ENCODE data around the gene ERN1. TPM values are rescaled to one million over a fixed set of nuclear protein-coding genes. Genes with fewer than 3 reads are reported as not detected.

Gene ERN1
- total RNA-seq, 1 experiment from 2014 or later = 13.5 TPM

DNA sequence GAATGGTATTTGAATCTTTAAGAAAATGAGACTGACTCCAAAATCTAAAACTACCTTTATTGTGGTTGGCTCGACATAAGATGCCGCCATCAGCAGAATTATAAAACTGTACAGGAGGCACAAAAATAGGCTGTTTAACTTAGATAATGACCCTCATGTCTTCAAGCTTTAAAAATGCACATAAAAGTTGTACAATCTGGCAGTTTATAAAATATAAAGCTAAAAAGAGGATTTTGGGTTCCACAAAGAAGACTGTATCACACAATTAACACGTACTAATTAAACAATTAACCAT, 90.9 kb downstream of the ERN1 start:
- ATAC-seq = no peak
- Histone ChIP-seq H3K9me2 (replicated peaks; ENCODE audit: low read length) (no peaks in the 10 kb centered on the region), H3K36me3 (ENCODE audit: low read depth, low read length) (no peaks in the 10 kb centered on the region), H3K4me2 (ENCODE audit: low read length) (no peak overlapping the region), H3K4me1 (ENCODE audit: insufficient read depth, low read length) (no peaks in the 10 kb centered on the region), H3F3A (ENCODE audit: low read length, unreplicated experiment) (no peaks in the 10 kb centered on the region), H3K9me3 (ENCODE audit: low read length) (no peaks in the 10 kb centered on the region), H2AFZ (ENCODE audit: low read length) (no peak overlapping the region), H4K20me1 (ENCODE audit: low read length) (no peaks in the 10 kb centered on the region), H3K27me3 (ENCODE audit: low read length) (no peaks in the 10 kb centered on the region), H3K4me3 (ENCODE audit: low read length) (no peak overlapping the region), H3K9ac (ENCODE audit: low read length) (no peak overlapping the region), H3K27ac (ENCODE audit: low read length) (no peak overlapping the region), H3K79me2 (ENCODE audit: low read length) (no peaks in the 10 kb centered on the region)
- no peak for TF ChIP-seq EZH2 (IDR thresholded peaks at IDR 0.05; ENCODE audit: low read length, unreplicated experiment)
- TF ChIP-seq EZH2phosphoT487 (IDR thresholded peaks at IDR 0.05; ENCODE audit: borderline replicate concordance, low read length) = no peak
- TF ChIP-seq, protein P1, sequence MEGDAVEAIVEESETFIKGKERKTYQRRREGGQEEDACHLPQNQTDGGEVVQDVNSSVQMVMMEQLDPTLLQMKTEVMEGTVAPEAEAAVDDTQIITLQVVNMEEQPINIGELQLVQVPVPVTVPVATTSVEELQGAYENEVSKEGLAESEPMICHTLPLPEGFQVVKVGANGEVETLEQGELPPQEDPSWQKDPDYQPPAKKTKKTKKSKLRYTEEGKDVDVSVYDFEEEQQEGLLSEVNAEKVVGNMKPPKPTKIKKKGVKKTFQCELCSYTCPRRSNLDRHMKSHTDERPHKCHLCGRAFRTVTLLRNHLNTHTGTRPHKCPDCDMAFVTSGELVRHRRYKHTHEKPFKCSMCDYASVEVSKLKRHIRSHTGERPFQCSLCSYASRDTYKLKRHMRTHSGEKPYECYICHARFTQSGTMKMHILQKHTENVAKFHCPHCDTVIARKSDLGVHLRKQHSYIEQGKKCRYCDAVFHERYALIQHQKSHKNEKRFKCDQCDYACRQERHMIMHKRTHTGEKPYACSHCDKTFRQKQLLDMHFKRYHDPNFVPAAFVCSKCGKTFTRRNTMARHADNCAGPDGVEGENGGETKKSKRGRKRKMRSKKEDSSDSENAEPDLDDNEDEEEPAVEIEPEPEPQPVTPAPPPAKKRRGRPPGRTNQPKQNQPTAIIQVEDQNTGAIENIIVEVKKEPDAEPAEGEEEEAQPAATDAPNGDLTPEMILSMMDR (conservative IDR thresholded peaks at IDR 0.05; ENCODE audit: low read depth, low read length) = no peak
- POLR2A ChIA-PET (ENCODE audit: unreplicated experiment) = interaction anchor here (0.6 kb wide), 1 partner anchor 32 kb away, joined by 4 read pairs; no protein-coding TSS in a partner anchor
- DNase-seq = no peak
- intact Hi-C loops (cut with micrococcal nuclease) = no loop called here
- CTCF ChIA-PET = interaction anchor here (0.7 kb wide), 1 partner anchor 14 kb away, joined by 3 read pairs; no protein-coding TSS in a partner anchor
- BruUV-seq (replicated peaks) = no TSS peak

DNA sequence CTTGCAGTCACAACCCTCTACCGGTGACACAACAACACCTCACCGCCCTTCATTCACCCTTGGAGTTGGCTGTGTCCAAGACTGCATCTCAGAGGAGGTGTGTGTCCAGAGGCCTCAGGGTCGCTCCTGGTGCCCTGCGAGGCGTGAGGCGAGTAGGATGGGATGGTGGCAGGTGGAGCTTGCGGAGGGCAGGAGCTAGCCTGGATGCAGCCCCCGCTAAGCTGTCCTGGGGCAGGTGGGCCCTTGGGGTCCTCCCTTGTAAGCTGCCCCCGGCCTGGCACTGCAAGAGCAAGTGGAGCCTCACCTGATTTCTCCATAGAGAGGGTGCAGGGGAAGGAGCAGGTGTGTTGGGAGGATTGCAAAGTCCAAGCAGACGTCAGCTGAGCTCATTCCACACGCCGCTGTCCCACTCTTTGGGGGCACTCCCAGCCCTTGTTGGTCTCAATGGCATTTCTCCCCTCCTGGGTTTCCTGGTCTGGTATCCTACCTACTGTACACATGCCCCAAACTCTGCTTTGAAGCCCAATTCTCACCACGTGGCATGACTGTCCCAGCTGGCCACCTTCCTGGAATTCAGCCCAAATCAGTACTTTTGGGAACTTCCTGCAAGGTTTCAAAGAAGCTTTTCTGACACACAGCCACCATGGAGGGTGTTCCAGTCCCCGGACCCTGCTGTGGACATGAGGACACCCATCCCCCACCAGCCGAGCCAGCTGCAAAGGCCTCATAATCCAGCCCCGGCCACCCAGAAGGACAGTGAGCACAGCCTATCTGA, 91.4 kb downstream of the ERN1 start:
- Histone ChIP-seq H2AFZ (ENCODE audit: low read length) (no peak overlapping the region), H3K36me3 (ENCODE audit: low read depth, low read length) (no peaks in the 10 kb centered on the region), H3K9ac (ENCODE audit: low read length) (no peak overlapping the region), H3K27ac (ENCODE audit: low read length) (no peak overlapping the region), H3K27me3 (ENCODE audit: low read length) (no peaks in the 10 kb centered on the region), H3K4me1 (ENCODE audit: insufficient read depth, low read length) (no peaks in the 10 kb centered on the region), H3K4me2 (ENCODE audit: low read length) (no peak overlapping the region), H3K79me2 (ENCODE audit: low read length) (no peaks in the 10 kb centered on the region), H4K20me1 (ENCODE audit: low read length) (no peaks in the 10 kb centered on the region), H3F3A (ENCODE audit: low read length, unreplicated experiment) (no peaks in the 10 kb centered on the region), H3K9me3 (ENCODE audit: low read length) (no peaks in the 10 kb centered on the region), H3K4me3 (ENCODE audit: low read length) (no peak overlapping the region), H3K9me2 (replicated peaks; ENCODE audit: low read length) (no peaks in the 10 kb centered on the region)
- DNase-seq (no peak), ATAC-seq (no peak)
- no peak for TF ChIP-seq EZH2 (IDR thresholded peaks at IDR 0.05; ENCODE audit: low read length, unreplicated experiment)
- TF ChIP-seq EZH2phosphoT487 (IDR thresholded peaks at IDR 0.05; ENCODE audit: borderline replicate concordance, low read length) = no peak
- TF ChIP-seq, protein P1 (conservative IDR thresholded peaks at IDR 0.05; ENCODE audit: low read depth, low read length) = no peak
- BruUV-seq (replicated peaks) = no TSS peak
- intact Hi-C loops (cut with micrococcal nuclease) = no loop called here
- CTCF ChIA-PET = interaction anchor here (0.7 kb wide), 1 partner anchor 13 kb away, joined by 3 read pairs; no protein-coding TSS in a partner anchor
- POLR2A ChIA-PET (ENCODE audit: unreplicated experiment) = no interaction called here

DNA sequence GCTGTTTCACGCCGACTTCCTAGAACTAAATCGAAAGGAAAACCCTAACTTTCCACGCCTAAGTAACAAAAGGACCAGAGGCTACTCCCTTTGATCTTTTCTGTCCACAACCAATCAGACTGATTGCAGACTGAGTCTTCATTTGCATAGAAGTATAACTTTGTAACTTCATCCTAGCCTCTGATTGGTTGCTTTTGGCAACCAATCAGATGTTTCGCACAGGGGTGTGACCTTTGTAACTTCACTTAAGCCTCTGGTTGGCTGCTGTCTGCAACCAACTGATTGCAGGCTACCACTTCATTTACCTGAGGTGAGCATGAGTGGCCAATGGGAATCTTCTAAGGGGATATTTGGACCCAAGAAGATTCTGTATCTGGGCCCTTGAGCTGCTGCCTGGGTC, 92.1 kb downstream of the ERN1 start:
- CTCF ChIA-PET = no interaction called here

More for the DNA sequence above, 92.1 kb downstream of the ERN1 start:
- H3K4me2 ChIP-seq (ENCODE audit: low read length) = no peak overlapping the region
- no peak for DNase-seq
- no peak for TF ChIP-seq EZH2 (IDR thresholded peaks at IDR 0.05; ENCODE audit: low read length, unreplicated experiment)
- TF ChIP-seq, protein P1 (conservative IDR thresholded peaks at IDR 0.05; ENCODE audit: low read depth, low read length) = no peak
- no peak for TF ChIP-seq EZH2phosphoT487 (IDR thresholded peaks at IDR 0.05; ENCODE audit: borderline replicate concordance, low read length)
- H3K9me3 ChIP-seq (ENCODE audit: low read length) = no peaks in the 10 kb centered on the region
- H3K27ac ChIP-seq (ENCODE audit: low read length) = no peak overlapping the region
- H3K27me3 ChIP-seq (ENCODE audit: low read length) = no peaks in the 10 kb centered on the region
- H3K9me2 ChIP-seq (replicated peaks; ENCODE audit: low read length) = no peaks in the 10 kb centered on the region
- intact Hi-C loops (cut with micrococcal nuclease) = no loop called here
- no peaks in the 10 kb centered on the region for H4K20me1 ChIP-seq (ENCODE audit: low read length)
- no peak overlapping the region for H2AFZ ChIP-seq (ENCODE audit: low read length)
- no peak for ATAC-seq
- no TSS peak for BruUV-seq (replicated peaks)
- H3F3A ChIP-seq (ENCODE audit: low read length, unreplicated experiment) = no peaks in the 10 kb centered on the region
- H3K4me3 ChIP-seq (ENCODE audit: low read length) = no peak overlapping the region
- POLR2A ChIA-PET (ENCODE audit: unreplicated experiment) = no interaction called here
- no peaks in the 10 kb centered on the region for H3K36me3 ChIP-seq (ENCODE audit: low read depth, low read length)
- H3K9ac ChIP-seq (ENCODE audit: low read length) = no peak overlapping the region
- H3K4me1 ChIP-seq (ENCODE audit: insufficient read depth, low read length) = no peaks in the 10 kb centered on the region
- H3K79me2 ChIP-seq (ENCODE audit: low read length) = no peaks in the 10 kb centered on the region

All from PC-3 (cell line).